ENCODE results near the gene KCNK2.

KCNK2 gene

GRCh38 chr1:215282557-215282956, 200.0 kb downstream of the KCNK2 start:
- no peak for TF ChIP-seq FOXP2 (optimal IDR thresholded peaks at IDR 0.05; ENCODE audit: borderline replicate concordance, extremely low read depth, extremely low read length, insufficient read depth)
- no peak for TF ChIP-seq TAF1 (IDR thresholded peaks at IDR 0.05; ENCODE audit: borderline replicate concordance, insufficient read depth, low read length)
- no peak for TF ChIP-seq POLR2AphosphoS5 (IDR thresholded peaks at IDR 0.05; ENCODE audit: low read depth, low read length)
- no peak for TF ChIP-seq SIN3A (IDR thresholded peaks at IDR 0.05; ENCODE audit: borderline replicate concordance, insufficient read depth, low read length)
- TF ChIP-seq, protein P1, sequence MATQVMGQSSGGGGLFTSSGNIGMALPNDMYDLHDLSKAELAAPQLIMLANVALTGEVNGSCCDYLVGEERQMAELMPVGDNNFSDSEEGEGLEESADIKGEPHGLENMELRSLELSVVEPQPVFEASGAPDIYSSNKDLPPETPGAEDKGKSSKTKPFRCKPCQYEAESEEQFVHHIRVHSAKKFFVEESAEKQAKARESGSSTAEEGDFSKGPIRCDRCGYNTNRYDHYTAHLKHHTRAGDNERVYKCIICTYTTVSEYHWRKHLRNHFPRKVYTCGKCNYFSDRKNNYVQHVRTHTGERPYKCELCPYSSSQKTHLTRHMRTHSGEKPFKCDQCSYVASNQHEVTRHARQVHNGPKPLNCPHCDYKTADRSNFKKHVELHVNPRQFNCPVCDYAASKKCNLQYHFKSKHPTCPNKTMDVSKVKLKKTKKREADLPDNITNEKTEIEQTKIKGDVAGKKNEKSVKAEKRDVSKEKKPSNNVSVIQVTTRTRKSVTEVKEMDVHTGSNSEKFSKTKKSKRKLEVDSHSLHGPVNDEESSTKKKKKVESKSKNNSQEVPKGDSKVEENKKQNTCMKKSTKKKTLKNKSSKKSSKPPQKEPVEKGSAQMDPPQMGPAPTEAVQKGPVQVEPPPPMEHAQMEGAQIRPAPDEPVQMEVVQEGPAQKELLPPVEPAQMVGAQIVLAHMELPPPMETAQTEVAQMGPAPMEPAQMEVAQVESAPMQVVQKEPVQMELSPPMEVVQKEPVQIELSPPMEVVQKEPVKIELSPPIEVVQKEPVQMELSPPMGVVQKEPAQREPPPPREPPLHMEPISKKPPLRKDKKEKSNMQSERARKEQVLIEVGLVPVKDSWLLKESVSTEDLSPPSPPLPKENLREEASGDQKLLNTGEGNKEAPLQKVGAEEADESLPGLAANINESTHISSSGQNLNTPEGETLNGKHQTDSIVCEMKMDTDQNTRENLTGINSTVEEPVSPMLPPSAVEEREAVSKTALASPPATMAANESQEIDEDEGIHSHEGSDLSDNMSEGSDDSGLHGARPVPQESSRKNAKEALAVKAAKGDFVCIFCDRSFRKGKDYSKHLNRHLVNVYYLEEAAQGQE (IDR thresholded peaks at IDR 0.05; ENCODE audit: insufficient read depth in 1 of 2, low read depth in 2 of 2, low read length in 2 of 2): no peak

DNA sequence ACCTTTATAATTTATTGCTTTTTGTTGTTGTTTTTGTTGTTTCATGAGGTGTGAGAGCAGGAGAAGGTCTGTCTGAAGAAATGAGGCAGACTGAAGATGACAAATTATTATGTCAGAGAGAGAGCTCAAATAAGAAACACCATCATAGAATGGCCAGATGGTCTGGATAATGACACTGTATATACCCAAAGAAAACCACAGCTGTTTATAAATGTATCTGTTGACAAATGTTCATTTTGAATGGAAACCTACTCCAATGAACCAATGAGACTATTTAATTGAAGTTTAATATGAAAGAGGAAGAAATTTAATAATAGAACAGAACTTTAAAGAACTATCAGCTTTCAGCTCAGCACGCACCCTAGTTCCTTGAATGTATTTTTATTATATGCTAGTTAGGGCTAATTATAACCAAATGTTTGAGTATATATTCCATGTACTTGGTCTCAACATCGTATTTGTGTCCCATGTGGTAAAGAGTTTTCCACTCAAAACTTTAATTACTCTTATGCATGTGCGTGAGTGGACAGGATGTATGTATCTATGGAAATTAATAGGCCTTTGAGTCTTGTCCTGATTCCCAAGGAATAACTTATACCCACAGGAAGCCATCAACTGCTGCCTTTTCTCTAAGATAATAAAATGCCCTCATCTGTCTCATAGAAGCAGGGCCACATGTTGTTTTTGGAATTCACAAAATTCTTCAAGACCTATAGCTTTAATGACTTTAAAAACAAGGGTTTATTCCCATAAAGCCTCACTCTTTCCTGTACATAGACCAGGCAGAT, 202.7 kb downstream of the KCNK2 start:
- TF ChIP-seq FOXP2 (optimal IDR thresholded peaks at IDR 0.05; ENCODE audit: borderline replicate concordance, extremely low read depth, extremely low read length, insufficient read depth): no peak
- TF ChIP-seq, protein P1 (IDR thresholded peaks at IDR 0.05; ENCODE audit: insufficient read depth in 1 of 2, low read depth in 2 of 2, low read length in 2 of 2): no peak
- no peak for TF ChIP-seq POLR2AphosphoS5 (IDR thresholded peaks at IDR 0.05; ENCODE audit: low read depth, low read length)
